Natural killer cell treated with Interleukin-12 subunit alpha and Interleukin-12 subunit beta and Interleukin-15 and Interleukin-18, amount 100 ng/mL, for 72 hours (primary cell): Measurements from ENCODE around the gene SLC25A4. TPM values are rescaled to one million over a fixed set of nuclear protein-coding genes. Genes with fewer than 3 reads are reported as not detected.
"Not testable (repeated sequence)": the region's sequence is repeated elsewhere in the genome, so short reads cannot be mapped to it uniquely, and the experiment has no call there.

ENCODE experiments used
- ATAC-seq, 2 donors: fragments of 150-1000 bp; cut with Tn5 transposase in 1 of 2; sonication (Bioruptor Pico), chemical (Tn5 transposase) in 1 of 2; 2 replicates each; pipeline ENCODE4 v1.10.0; 2021
- DNase-seq: peaks from one replicate; pipeline ENCODE4 v3.0.0; 2022; ENCODE audit warnings: low spot score
- H3K27ac Mint-ChIP-seq, 2 donors: 1 replicate in 1 of 2; 2 replicates in 1 of 2; pipeline ENCODE4 v1.8.0; 2022; ENCODE audit warnings: mixed read lengths in 2 of 2, mild to moderate bottlenecking in 1 of 2, moderate library complexity in 1 of 2
- H3K27me3 Mint-ChIP-seq, 2 donors: 1 replicate in 1 of 2; 2 replicates in 1 of 2; pipeline ENCODE4 v1.8.0; 2022; ENCODE audit warnings: mixed read lengths in 2 of 2
- H3K36me3 Mint-ChIP-seq: one replicate; pipeline ENCODE4 v1.8.0; 2022; ENCODE audit warnings: mixed read lengths
- H3K4me1 Mint-ChIP-seq, 2 donors: 1 replicate in 1 of 2; 2 replicates in 1 of 2; pipeline ENCODE4 v1.8.0; 2022; ENCODE audit warnings: low read depth in 2 of 2, mixed read lengths in 2 of 2, mild to moderate bottlenecking in 1 of 2
- H3K4me3 Mint-ChIP-seq: one replicate; pipeline ENCODE4 v1.8.0; 2022; ENCODE audit warnings: mixed read lengths
- H3K9me3 Mint-ChIP-seq: 2 replicates; pipeline ENCODE4 v1.8.0; 2022; ENCODE audit warnings: mixed read lengths
- total RNA-seq, 2 donors: library from RNA; stranded (reverse); gene quantifications; one replicate each; pipeline ENCODE4 v1.2.3, GENCODE V29; 2022

SLC25A4 gene
- total RNA-seq, 2 donors from 2014 or later, result 9.7 to 13.6 TPM

- peaks cover 24 to 46% of the 10 kb centered on the region in 2 donors for H3K27me3 Mint-ChIP-seq
- no peaks in the 10 kb centered on the region for H3K9me3 Mint-ChIP-seq
- no peak overlapping the region for H3K27ac Mint-ChIP-seq
- peaks cover 5% of the 10 kb centered on the region in 2 donors for H3K4me1 Mint-ChIP-seq
- no peaks in the 10 kb centered on the region for H3K36me3 Mint-ChIP-seq
- DNase-seq, result no peak
- no peak overlapping the region for H3K4me3 Mint-ChIP-seq
- ATAC-seq, result no peak
Observed at GRCh38 chr4:185110375-185110823, 32.7 kb upstream of the SLC25A4 start.

- Mint-ChIP-seq H3K27ac (no peak overlapping the region), H3K4me3 (no peak overlapping the region), H3K9me3 (no peaks in the 10 kb centered on the region), H3K4me1 (peaks cover 5% of the 10 kb centered on the region in 2 donors), H3K36me3 (no peaks in the 10 kb centered on the region), H3K27me3 (peaks cover 27 to 39% of the 10 kb centered on the region in 2 donors)
- DNase-seq (no peak), ATAC-seq (peak in 1 of 2 donors; percentile 60)
Observed at GRCh38 chr4:185112104-185112503, 31.0 kb upstream of the SLC25A4 start.

GRCh38 chr4:185113340-185113739 lies 29.7 kb upstream of the SLC25A4 start:
- DNase-seq, result no peak
- H3K36me3 Mint-ChIP-seq, result no peaks in the 10 kb centered on the region
- peaks cover 5% of the 10 kb centered on the region in 2 donors for H3K4me1 Mint-ChIP-seq
- H3K27me3 Mint-ChIP-seq, result peaks cover 24 to 28% of the 10 kb centered on the region in 2 donors
- no peaks in the 10 kb centered on the region for H3K9me3 Mint-ChIP-seq
- H3K4me3 Mint-ChIP-seq, result no peak overlapping the region
- no peak overlapping the region for H3K27ac Mint-ChIP-seq
- no peak for ATAC-seq

- Mint-ChIP-seq H3K36me3 (no peaks in the 10 kb centered on the region), H3K9me3 (no peaks in the 10 kb centered on the region), H3K27me3 (peaks cover 17 to 25% of the 10 kb centered on the region in 2 donors), H3K4me3 (no peak overlapping the region), H3K4me1 (peaks cover 0 to 3% of the 10 kb centered on the region in 2 donors), H3K27ac (no peak overlapping the region)
- no peak for DNase-seq
- ATAC-seq, result no peak
Observed at GRCh38 chr4:185115827-185116232, 27.2 kb upstream of the SLC25A4 start.

- no peak for ATAC-seq
Observed at GRCh38 chr4:185117300-185117934, 25.6 kb upstream of the SLC25A4 start.

GRCh38 chr4:185118876-185119275 lies 24.2 kb upstream of the SLC25A4 start:
- DNase-seq, result no peak
- Mint-ChIP-seq H3K4me3 (no peak overlapping the region), H3K4me1 (peaks cover 0 to 6% of the 10 kb centered on the region in 2 donors), H3K27ac (no peak overlapping the region), H3K9me3 (no peaks in the 10 kb centered on the region), H3K27me3 (peaks cover 19 to 27% of the 10 kb centered on the region in 2 donors), H3K36me3 (no peaks in the 10 kb centered on the region)
- no peak for ATAC-seq

More at GRCh38 chr4:185117300-185117934, 25.6 kb upstream of the SLC25A4 start:
- Mint-ChIP-seq H3K36me3 (no peaks in the 10 kb centered on the region), H3K4me3 (no peak overlapping the region), H3K27ac (no peak overlapping the region), H3K9me3 (no peaks in the 10 kb centered on the region), H3K4me1 (no peaks in the 10 kb centered on the region), H3K27me3 (peaks cover 13 to 29% of the 10 kb centered on the region in 2 donors)
- DNase-seq, result no peak

GRCh38 chr4:185119467-185119866 lies 23.6 kb upstream of the SLC25A4 start:
- ATAC-seq, H3K27ac Mint-ChIP-seq, H3K4me1 Mint-ChIP-seq, DNase-seq, H3K36me3 Mint-ChIP-seq, H3K9me3 Mint-ChIP-seq, H3K4me3 Mint-ChIP-seq: not testable (repeated sequence)
- H3K27me3 Mint-ChIP-seq, result peaks cover 21 to 24% of the 10 kb centered on the region in 2 donors

GRCh38 chr4:185119927-185120630 lies 23.0 kb upstream of the SLC25A4 start:
- Mint-ChIP-seq H3K9me3 (no peaks in the 10 kb centered on the region), H3K4me3 (no peak overlapping the region), H3K27me3 (peaks cover 23 to 26% of the 10 kb centered on the region in 2 donors), H3K4me1 (peaks cover 0 to 6% of the 10 kb centered on the region in 2 donors), H3K27ac (no peak overlapping the region), H3K36me3 (no peaks in the 10 kb centered on the region)
- ATAC-seq, result no peak
- no peak for DNase-seq

- Mint-ChIP-seq H3K36me3 (no peaks in the 10 kb centered on the region), H3K4me3 (no peak overlapping the region), H3K27ac (no peak overlapping the region), H3K4me1 (peaks cover 0 to 6% of the 10 kb centered on the region in 2 donors), H3K9me3 (no peaks in the 10 kb centered on the region), H3K27me3 (peaks cover 25 to 31% of the 10 kb centered on the region in 2 donors)
- ATAC-seq, result no peak
- no peak for DNase-seq
Observed at GRCh38 chr4:185120631-185120946, 22.5 kb upstream of the SLC25A4 start.

GRCh38 chr4:185122681-185123345 lies 20.3 kb upstream of the SLC25A4 start:
- H3K27me3 Mint-ChIP-seq, result peaks cover 20 to 31% of the 10 kb centered on the region in 2 donors
- no peak for DNase-seq
- H3K27ac Mint-ChIP-seq, result peak overlapping the region in 1 of 2 donors; percentile 33
- ATAC-seq, result no peak
- H3K4me3 Mint-ChIP-seq, result no peak overlapping the region
- peaks cover 0 to 6% of the 10 kb centered on the region in 2 donors for H3K4me1 Mint-ChIP-seq
- no peaks in the 10 kb centered on the region for H3K36me3 Mint-ChIP-seq
- no peaks in the 10 kb centered on the region for H3K9me3 Mint-ChIP-seq

- H3K36me3 Mint-ChIP-seq, result no peaks in the 10 kb centered on the region
- peaks cover 0 to 9% of the 10 kb centered on the region in 2 donors for H3K4me1 Mint-ChIP-seq
- peaks cover 20 to 31% of the 10 kb centered on the region in 2 donors for H3K27me3 Mint-ChIP-seq
- ATAC-seq (no peak), DNase-seq (no peak)
- H3K9me3 Mint-ChIP-seq, result no peaks in the 10 kb centered on the region
- H3K27ac Mint-ChIP-seq, result no peak overlapping the region
- no peak overlapping the region for H3K4me3 Mint-ChIP-seq
Observed at GRCh38 chr4:185124006-185124405, 19.1 kb upstream of the SLC25A4 start.

GRCh38 chr4:185127021-185127925 lies 15.8 kb upstream of the SLC25A4 start:
- peak overlapping the region; percentile 32 for H3K4me3 Mint-ChIP-seq
- H3K27me3 Mint-ChIP-seq, result peaks cover 26 to 39% of the 10 kb centered on the region in 2 donors
- H3K36me3 Mint-ChIP-seq, result no peaks in the 10 kb centered on the region
- H3K4me1 Mint-ChIP-seq, result peaks cover 0 to 12% of the 10 kb centered on the region in 2 donors
- no peak overlapping the region for H3K27ac Mint-ChIP-seq
- ATAC-seq (peak; percentile 50 to 58), DNase-seq (no peak)
- no peaks in the 10 kb centered on the region for H3K9me3 Mint-ChIP-seq
